K562 (cell line): Measurements from ENCODE around the gene ZNF12. TPM values are rescaled to one million over a fixed set of nuclear protein-coding genes. Genes with fewer than 3 reads are reported as not detected.

Experiments
- ARID2 ChIP-seq: fragments of 450-650 bp; IDR thresholded peaks from 2 replicates; pipeline ENCODE4 v1.6.1; 2017; ENCODE audit warnings: antibody characterized with exemption, mild to moderate bottlenecking
- CSDE1 ChIP-seq, 2 experiments: fragments of 450-650 bp; IDR thresholded peaks; 2 replicates each; pipeline ENCODE4 v1.6.1; 2016; ENCODE audit warnings: mild to moderate bottlenecking in 1 of 2
- DMBX1 ChIP-seq: fragments of 250-450 bp; sonication (Bioruptor Pico); IDR thresholded peaks from 2 replicates; pipeline ENCODE4 v1.8.0; 2022; ENCODE audit warnings: inconsistent platforms, mild to moderate bottlenecking, moderate library complexity, borderline replicate concordance
- ELK1 ChIP-seq: sonication (generic); formaldehyde crosslinking; IDR thresholded peaks from 2 replicates; pipeline ENCODE4 v1.8.1; 2022; ENCODE audit warnings: missing genetic modification reagents
- HDAC2 ChIP-seq: fragments of 450-650 bp; IDR thresholded peaks from 2 replicates; pipeline ENCODE4 v1.6.1; 2016; ENCODE audit warnings: mild to moderate bottlenecking
- HLTF ChIP-seq: fragments of 450-650 bp; IDR thresholded peaks from 2 replicates; pipeline ENCODE4 v1.6.1; 2016
- HNRNPUL1 ChIP-seq: fragments of 200-400 bp; formaldehyde crosslinking; IDR thresholded peaks from 2 replicates; pipeline ENCODE4 v1.6.1; 2017; ENCODE audit warnings: low read length
- MAZ ChIP-seq, 2 experiments: fragments of 450-650 bp in 1 of 2; sonication (generic) in 1 of 2; formaldehyde crosslinking; IDR thresholded peaks in 1 of 2; conservative IDR thresholded peaks in 1 of 2; 2 replicates each; pipeline versions ENCODE4 v1.4.0 to v1.5.0; 2020; ENCODE audit warnings: mild to moderate bottlenecking in 1 of 2, missing genetic modification reagents in 1 of 2
- MNT ChIP-seq, 2 experiments: fragments of 450-650 bp; conservative IDR thresholded peaks; 2 replicates each; pipeline ENCODE4 v1.6.1; 2017; ENCODE audit warnings: mild to moderate bottlenecking in 2 of 2, moderate library complexity in 2 of 2
- RBM14 ChIP-seq: fragments of 200-400 bp; formaldehyde crosslinking; IDR thresholded peaks from 2 replicates; pipeline ENCODE4 v1.6.1; 2018; ENCODE audit warnings: low read depth, mild to moderate bottlenecking, low read length, moderate library complexity, borderline replicate concordance; ENCODE audit not compliant: insufficient read depth
- SETDB1 ChIP-seq: IDR thresholded peaks from one replicate; pipeline ENCODE4 v1.6.1; 2012; ENCODE audit warnings: low read length, control low read depth, inconsistent platforms
- USF2 ChIP-seq: sonication (generic); formaldehyde crosslinking; IDR thresholded peaks from 2 replicates; pipeline ENCODE4 v1.5.0; 2020; ENCODE audit warnings: missing genetic modification reagents
- ZBTB40 ChIP-seq, 2 experiments: fragments of 450-650 bp in 1 of 2; sonication (generic) in 1 of 2; formaldehyde crosslinking in 1 of 2; IDR thresholded peaks; 2 replicates each; pipeline versions ENCODE4 v1.7.1 to v1.9.0; 2016 to 2022; ENCODE audit warnings: inconsistent platforms in 1 of 2, mild to moderate bottlenecking in 1 of 2, missing genetic modification reagents in 1 of 2
- ZBTB7A ChIP-seq: IDR thresholded peaks from 2 replicates; pipeline ENCODE4 v1.6.1; 2011; ENCODE audit warnings: low read depth, mild to moderate bottlenecking, low read length, moderate library complexity, borderline replicate concordance; ENCODE audit not compliant: control insufficient read depth
- ZNF41 ChIP-seq: fragments of 250-450 bp; sonication (Bioruptor Pico); conservative IDR thresholded peaks from 2 replicates; pipeline ENCODE4 v1.4.0; 2020; ENCODE audit warnings: mild to moderate bottlenecking
- ZNF785 ChIP-seq: fragments of 250-450 bp; sonication (Bioruptor Pico); IDR thresholded peaks from 2 replicates; pipeline ENCODE4 v1.4.0; 2020; ENCODE audit warnings: mild to moderate bottlenecking
- polyA plus RNA-seq, 8 experiments: library from polyadenylated mRNA; depleted of rRNA in 4 of 8; stranded (reverse) in 5 of 8; unstranded in 3 of 8; fragments of >200 nt; fragmentation: Nextera tagmentation in 2 of 8; fragmentation: Illumina TruSeq in 1 of 8; extraction: Ambion mirVana in 2 of 8; extraction: Trizol in 1 of 8; gene quantifications; 2 replicates each; pipeline versions ENCODE4 v1.2.1 to v1.2.3, GENCODE V29; 2011 to 2014; ENCODE audit warnings: inconsistent platforms in 1 of 8, missing spikeins in 1 of 8
- total RNA-seq, 7 experiments: library from RNA; depleted of rRNA in 6 of 7; stranded (reverse); fragments of >200 nt in 6 of 7; fragmentation: Illumina TruSeq in 2 of 7; extraction: Trizol in 2 of 7; gene quantifications; 2 replicates each; pipeline versions ENCODE4 v1.2.1 to v1.2.3, GENCODE V29; 2011 to 2021; ENCODE audit warnings: low replicate concordance in 1 of 7

The ZNF12 gene
- total and polyA plus RNA-seq, 9 of the 15 experiments (the other 6 are each of a cell fraction or from before 2014, with no cell fraction given): 5.8 to 32.3 (median 18.9) TPM

- TF ChIP-seq MNT (conservative IDR thresholded peaks at IDR 0.05) (peak; percentile 82 to 91), ARID2 (no peak), ZBTB7A (no peak), ELK1 (CRISPR knock-in tag) (no peak), HDAC2 (peak; percentile 48; the same call in 1 of the 2 replicates), CSDE1 (IDR thresholded peaks at IDR 0.05) (no peak), HLTF (no peak), ZBTB40 (IDR thresholded peaks at IDR 0.05) (no peak), ZBTB40 (CRISPR knock-in tag; IDR thresholded peaks at IDR 0.05) (no peak), ZNF41 (CRISPR knock-in tag) (no peak), ZNF785 (CRISPR knock-in tag) (no peak), DMBX1 (CRISPR knock-in tag) (no peak), HNRNPUL1 (no peak), SETDB1 (no peak), USF2 (peak; percentile 77), RBM14 (no peak), MAZ (CRISPR knock-in tag; conservative IDR thresholded peaks at IDR 0.05 in 1 of 2, IDR thresholded peaks at IDR 0.05 in 1 of 2) (peak in 1 of 2 experiments; percentile 53; a peak in 1 of 4 replicates)
Measured at GRCh38 chr7:6640246-6640721, 66.5 kb downstream of the ZNF12 start (continued).
